Stimulated activated CD4-positive, alpha-beta T cell treated with anti-CD3 and anti-CD28 coated beads, Interleukin-15, amount 100 ng/mL, for 48 hours (primary cell): ENCODE data around the gene ST6GALNAC1.
A peak's percentile ranks its signal among the peaks of the same experiment; 100 is the strongest.
"Not testable (repeated sequence)": the region's sequence is repeated elsewhere in the genome, so short reads cannot be mapped to it uniquely, and the experiment has no call there.

Experiments used
- DNase-seq, 2 donors: peaks; one replicate each; pipeline ENCODE4 v3.0.0-alpha.2; 2020; ENCODE audit warnings: low read depth in 2 of 2

Gene ST6GALNAC1

GRCh38 chr17:76642032-76642561, 1.5 kb downstream of the ST6GALNAC1 start:
- DNase-seq = no peak

DNA sequence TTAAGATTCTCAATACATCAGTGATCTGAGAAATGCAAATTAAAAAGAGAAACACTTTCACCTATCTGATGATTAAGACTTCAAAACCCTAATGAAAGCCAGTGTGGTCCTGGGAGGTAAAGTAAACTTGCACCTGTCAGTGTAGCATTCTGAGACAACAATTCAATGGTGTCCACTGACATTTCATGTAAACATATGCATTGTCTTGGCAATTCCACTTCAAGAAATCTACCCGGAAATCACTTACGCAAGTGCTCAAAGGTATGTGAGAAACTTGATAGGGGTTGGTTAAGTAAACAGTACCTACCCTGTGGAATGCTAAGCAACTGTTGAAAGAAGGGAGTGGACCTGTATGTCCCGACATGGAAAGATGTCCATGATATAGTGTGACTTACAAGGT, 2.1 kb downstream of the ST6GALNAC1 start:
- no peak for DNase-seq

DNA sequence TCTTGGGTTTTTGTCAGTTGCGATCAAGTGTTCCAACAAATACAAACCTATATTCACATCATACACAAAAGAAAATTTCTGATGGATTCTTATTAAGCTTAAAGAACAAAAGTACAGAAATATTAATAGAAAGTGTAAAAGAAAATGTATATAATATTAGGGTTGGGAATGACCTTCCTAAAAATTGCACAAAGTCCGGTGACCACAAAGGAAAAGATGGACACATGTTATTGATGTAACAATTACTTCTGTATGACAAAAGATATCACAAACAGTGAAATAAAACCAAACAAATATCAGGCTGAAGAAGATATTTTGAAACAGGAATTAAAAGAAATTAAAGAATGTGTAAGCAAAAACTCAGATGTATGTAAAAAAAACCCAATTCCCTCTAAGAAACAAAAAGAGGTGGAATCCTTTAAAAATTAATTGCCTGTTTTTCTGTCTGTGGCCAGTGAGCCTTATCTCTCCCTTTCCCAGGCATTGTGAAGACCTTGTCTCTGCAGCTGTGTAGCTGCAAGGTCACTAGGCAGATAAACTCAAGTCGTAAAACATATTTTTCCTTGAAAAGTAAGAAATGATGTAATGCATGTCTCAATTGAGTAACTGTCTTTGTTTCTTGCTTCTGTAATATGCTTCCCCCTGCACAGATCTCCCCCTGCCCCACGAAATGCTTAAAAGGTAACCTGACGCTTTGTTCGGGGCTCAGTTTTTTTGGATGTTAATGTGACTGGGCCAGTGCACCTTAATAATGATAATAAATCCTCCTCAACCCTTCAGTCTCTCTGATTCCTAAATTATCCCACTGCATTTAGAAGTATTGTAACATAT, 2.8 kb downstream of the ST6GALNAC1 start:
- DNase-seq = no peak

GRCh38 chr17:76638263-76638662, 5.3 kb downstream of the ST6GALNAC1 start:
- DNase-seq = no peak

DNA sequence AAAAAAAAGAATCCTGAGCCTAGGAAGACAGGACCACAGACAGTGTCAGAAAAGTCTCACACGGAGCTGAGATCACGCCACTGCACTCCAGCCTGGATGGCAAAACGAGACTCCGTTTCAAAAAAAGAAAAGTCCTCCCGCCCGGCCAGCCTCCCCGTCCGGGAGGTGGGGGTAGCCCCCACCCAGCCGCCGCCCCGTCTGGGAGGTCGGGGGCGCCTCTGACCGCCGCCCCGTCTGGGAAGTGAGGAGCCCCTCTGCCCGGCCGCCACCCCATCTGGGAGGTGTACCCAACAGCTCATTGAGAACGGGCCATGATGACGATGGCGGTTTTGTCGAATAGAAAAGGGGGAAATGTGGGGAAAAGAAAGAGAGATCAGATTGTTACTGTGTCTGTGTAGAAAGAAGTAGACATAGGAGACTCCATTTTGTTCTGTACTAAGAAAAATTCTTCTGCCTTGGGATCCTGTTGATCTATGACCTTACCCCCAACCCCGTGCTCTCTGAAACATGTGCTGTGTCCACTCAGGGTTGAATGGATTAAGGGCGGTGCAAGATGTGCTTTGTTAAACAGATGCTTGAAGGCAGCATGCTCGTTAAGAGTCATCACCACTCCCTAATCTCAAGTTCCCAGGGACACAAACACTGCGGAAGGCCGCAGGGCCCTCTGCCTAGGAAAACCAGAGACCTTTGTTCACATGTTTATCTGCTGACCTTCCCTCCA, 6.9 kb downstream of the ST6GALNAC1 start:
- DNase-seq = not testable (repeated sequence)

DNA sequence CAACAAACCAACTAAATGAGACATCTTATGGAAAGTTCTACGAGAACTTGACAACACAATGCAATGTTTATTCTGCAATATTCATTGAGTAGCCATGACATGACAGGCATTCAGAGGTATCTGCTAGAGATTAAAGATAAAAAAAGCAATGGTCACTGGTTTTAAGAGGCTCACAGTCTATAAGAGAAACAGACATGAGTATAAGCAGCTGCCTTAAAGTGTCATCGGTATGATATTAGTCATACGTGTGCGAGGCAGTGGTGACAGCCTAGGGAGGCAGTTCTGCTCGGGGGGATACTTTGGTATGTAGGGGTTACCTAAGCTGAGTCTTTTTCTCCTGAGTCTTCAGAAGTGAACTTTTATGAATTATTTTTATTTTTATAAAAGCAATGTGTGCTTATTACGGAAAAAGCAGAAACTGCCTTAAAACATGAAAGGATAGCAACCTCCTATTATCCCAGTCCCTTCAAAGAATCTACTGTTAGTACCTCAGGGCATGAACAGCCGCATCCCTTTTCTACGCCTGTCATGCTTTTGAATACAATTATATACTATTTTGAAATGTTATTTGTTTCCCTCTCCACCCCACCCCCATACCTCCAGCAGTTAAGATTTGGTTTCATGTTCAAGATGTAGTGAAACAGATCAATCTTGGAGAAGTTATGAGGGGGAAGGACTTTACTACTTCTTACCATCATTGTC, 7.7 kb downstream of the ST6GALNAC1 start:
- no peak for DNase-seq

DNA sequence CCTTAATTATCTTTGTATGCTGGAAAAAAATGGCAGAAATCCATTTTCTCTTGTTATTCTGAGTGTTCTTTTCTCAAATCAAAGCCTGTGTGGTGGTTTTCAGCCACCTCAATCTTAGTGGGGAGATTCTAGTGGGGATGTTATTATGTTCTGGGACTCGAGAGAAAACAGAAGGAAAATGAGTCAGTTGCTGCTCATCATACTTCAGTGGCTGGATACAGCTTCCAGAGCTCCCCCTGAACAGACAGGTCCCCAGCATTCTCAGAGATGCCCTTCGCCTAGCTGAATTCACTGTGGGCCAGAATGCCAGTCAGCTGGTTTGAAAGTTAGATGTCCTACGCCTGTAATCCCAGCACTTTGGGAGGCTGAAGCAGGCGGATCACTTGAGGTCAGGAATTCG, 8.5 kb downstream of the ST6GALNAC1 start:
- no peak for DNase-seq

GRCh38 chr17:76633628-76634328, 9.8 kb downstream of the ST6GALNAC1 start:
- DNase-seq = no peak

- DNase-seq = no peak
These were observed 11.6 kb downstream of the ST6GALNAC1 start for GRCh38 chr17:76631821-76632565.

DNA sequence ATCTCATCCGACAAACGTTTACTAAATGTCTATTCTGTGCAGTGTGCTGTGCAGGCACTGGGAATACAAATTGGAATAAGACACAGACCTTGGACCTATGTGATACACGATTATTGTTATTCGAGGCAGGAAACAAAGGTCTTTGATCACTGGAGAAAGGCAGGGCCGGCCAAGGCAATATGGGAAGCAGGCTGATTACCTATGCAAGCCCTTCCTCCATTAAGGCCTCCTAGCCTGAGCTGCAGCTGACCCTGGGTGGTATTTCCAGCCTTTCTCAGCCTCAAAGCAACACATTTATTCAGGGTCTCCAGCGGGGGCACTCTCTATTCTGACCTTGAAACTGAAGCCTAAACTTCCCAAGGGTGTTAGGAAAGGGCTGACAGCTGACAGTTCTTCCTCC, 13.4 kb downstream of the ST6GALNAC1 start:
- DNase-seq = no peak

GRCh38 chr17:76627510-76627909, 16.0 kb downstream of the ST6GALNAC1 start:
- no peak for DNase-seq

DNA sequence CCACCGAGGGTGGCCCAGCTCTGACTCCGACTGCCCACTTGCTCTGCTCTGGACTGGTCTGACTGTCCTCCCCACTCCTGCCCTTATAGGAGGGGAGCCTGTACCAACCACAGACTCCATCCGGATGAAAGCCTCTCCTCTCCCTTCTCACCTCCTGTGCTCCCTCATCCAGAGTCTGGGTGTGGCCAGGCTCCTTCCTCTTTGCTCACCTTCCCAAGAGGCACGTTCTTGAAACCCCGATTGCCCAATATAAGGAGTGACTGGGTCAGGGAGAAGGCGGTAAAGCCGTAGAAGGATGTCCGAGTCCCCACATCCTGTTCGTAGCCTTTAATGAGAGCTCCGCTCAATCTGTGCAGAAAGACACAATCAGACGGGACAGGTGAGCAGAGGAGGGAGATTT, 17.1 kb downstream of the ST6GALNAC1 start:
- DNase-seq = no peak

GRCh38 chr17:76625496-76625895, 18.1 kb downstream of the ST6GALNAC1 start:
- DNase-seq = no peak

DNA sequence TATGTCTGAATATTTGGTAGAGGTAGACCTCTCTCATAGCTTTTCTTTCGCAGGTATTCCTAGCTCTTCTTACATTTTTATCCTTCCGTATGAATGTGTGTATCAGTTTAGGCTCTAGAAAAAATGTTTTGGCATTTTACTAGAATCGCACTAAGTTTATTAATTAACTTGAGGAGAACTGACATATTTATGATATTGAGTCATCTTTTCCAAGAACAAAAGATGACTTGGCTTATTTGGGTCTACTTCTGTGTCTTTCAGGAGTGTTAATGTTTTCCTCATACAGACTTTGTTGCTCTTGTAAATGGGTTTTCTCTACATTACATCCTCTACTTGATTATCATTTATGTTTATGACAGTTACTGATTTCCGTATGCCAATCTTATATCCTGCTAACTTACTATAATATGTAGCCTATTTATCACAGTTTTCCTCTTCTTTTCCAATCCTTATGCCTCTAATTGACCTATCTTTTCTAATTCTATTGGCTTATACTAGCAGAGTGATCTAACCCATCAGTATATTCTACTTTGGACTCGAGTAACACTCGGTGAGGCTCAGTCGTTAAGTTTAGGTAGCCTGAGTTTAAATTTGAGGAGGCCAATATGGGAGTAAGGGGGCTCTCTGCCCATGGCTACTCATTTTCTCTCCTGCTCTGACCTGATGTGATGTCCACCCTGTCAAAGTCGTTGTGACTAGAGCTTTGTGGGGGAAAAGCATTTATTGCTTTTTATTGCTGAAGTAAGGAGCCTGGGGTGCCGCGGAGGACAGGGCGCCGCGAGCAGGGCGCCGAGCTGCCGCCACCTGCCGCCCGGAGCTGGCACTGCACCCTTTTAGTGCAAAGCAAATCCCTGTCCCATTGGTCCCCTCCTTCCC, 20.0 kb downstream of the ST6GALNAC1 start:
- peak; percentile 43 to 76 for DNase-seq

DNA sequence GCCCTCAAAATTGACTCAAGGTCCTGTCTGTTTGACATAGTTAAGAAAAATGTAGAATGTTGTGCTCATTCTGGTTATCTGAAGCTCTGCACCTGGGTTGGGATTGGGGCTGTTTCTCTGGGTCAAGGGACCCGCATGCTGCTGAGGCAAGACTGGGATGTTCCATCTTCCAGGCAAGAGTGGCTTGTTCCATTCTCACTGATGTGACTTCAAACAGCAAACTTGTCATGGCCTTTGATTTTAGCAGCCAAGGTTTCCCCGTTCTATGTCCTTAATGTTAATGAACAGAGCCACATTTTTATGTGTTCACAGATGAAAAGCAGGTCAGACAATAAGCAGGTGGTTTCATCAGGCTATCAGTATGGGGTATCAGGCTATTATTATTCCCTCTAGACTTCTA, 25.7 kb downstream of the ST6GALNAC1 start:
- no peak for DNase-seq

- no peak for DNase-seq
These were observed 28.5 kb downstream of the ST6GALNAC1 start for GRCh38 chr17:76614912-76615617.

GRCh38 chr17:76614064-76614759, 29.3 kb downstream of the ST6GALNAC1 start:
- DNase-seq = not testable (repeated sequence)

- no peak for DNase-seq
These were observed 30.3 kb downstream of the ST6GALNAC1 start for GRCh38 chr17:76612977-76613851.
